HEK293 (cell line): ENCODE measurements around the gene TMEM184C.

ENCODE experiments used
- CTCF ChIA-PET: fragments of 350-600 bp; formaldehyde crosslinking; extraction: SDS; loops from one replicate; lab custom pipeline; 2021; ENCODE audit warnings: antibody characterized with exemption; lab: Yijun Ruan, JAX
- POLR2A ChIA-PET: fragments of 300-600 bp; formaldehyde crosslinking; extraction: SDS; loops from one replicate; lab custom pipeline; 2020; ENCODE audit warnings: antibody characterized with exemption, inconsistent platforms; lab: Yijun Ruan, JAX
- H3K27ac ChIP-seq: fragments of 200-500 bp; sonication (Bioruptor generic); 2 replicates; pipeline ENCODE4 v1.5.1; 2014; ENCODE audit warnings: low read depth, low read length, control low read depth, inconsistent platforms; ENCODE audit errors: extremely low read depth
- H3K36me3 ChIP-seq, 2 experiments: fragments of 200-500 bp in 1 of 2; sonication (Bioruptor generic) in 1 of 2; 1 replicate in 1 of 2; 2 replicates in 1 of 2; pipeline ENCODE4 v1.5.1; 2014 to 2017; ENCODE audit warnings: inconsistent platforms in 2 of 2, low read length in 2 of 2; ENCODE audit not compliant: control insufficient read depth in 2 of 2, insufficient read depth in 1 of 2
- H3K4me1 ChIP-seq: fragments of 200-500 bp; sonication (Bioruptor generic); 2 replicates; pipeline ENCODE4 v1.5.1; 2014; ENCODE audit warnings: mild to moderate bottlenecking, low read length, inconsistent platforms; ENCODE audit not compliant: control insufficient read depth, insufficient read depth
- H3K4me3 ChIP-seq: 2 replicates; pipeline ENCODE4 v1.5.1; 2011; ENCODE audit warnings: low read depth, mild to moderate bottlenecking, control low read depth, low read length, moderate library complexity
- H3K9me3 ChIP-seq: fragments of 200-500 bp; sonication (Bioruptor generic); 2 replicates; pipeline ENCODE4 v1.5.1; 2014; ENCODE audit warnings: low read depth, low read length, inconsistent platforms; ENCODE audit not compliant: control insufficient read depth, insufficient read depth
- BCL11B ChIP-seq: fragments of 450-650 bp; formaldehyde crosslinking; IDR thresholded peaks from 2 replicates; pipeline ENCODE4 v1.5.1; 2016; ENCODE audit warnings: low read depth, missing biosample characterization, missing genetic modification characterization
- PRDM1 ChIP-seq: fragments of 450-650 bp; formaldehyde crosslinking; IDR thresholded peaks from 2 replicates; pipeline ENCODE4; 2016; ENCODE audit warnings: missing biosample characterization, missing genetic modification characterization
- YY2 ChIP-seq: fragments of 450-650 bp; formaldehyde crosslinking; IDR thresholded peaks from 2 replicates; pipeline ENCODE4 v1.5.1; 2016; ENCODE audit warnings: missing biosample characterization, missing genetic modification characterization
- ZBTB21 ChIP-seq: fragments of 450-650 bp; formaldehyde crosslinking; IDR thresholded peaks from 2 replicates; pipeline ENCODE4 v1.5.1; 2017; ENCODE audit warnings: missing biosample characterization, missing genetic modification characterization
- ZNF132 ChIP-seq: fragments of 450-650 bp; formaldehyde crosslinking; IDR thresholded peaks from 2 replicates; pipeline ENCODE4 v1.5.1; 2017; ENCODE audit warnings: missing biosample characterization, missing genetic modification characterization, borderline replicate concordance
- ZNF211 ChIP-seq: fragments of 450-650 bp; formaldehyde crosslinking; IDR thresholded peaks from 2 replicates; pipeline ENCODE4 v1.5.1; 2016; ENCODE audit warnings: low read depth, missing biosample characterization, missing genetic modification characterization
- ZNF571 ChIP-seq: fragments of 450-650 bp; formaldehyde crosslinking; IDR thresholded peaks from 2 replicates; pipeline ENCODE4 v1.5.0; 2017; ENCODE audit warnings: missing biosample characterization, missing genetic modification characterization
- ZNF626 ChIP-seq: fragments of 450-650 bp; sonication (Bioruptor Pico); formaldehyde crosslinking; IDR thresholded peaks from 2 replicates; pipeline ENCODE4 v1.5.1; 2018; ENCODE audit warnings: missing biosample characterization, missing genetic modification characterization, inconsistent platforms
- ZNF639 ChIP-seq: fragments of 450-650 bp; formaldehyde crosslinking; IDR thresholded peaks from 2 replicates; pipeline ENCODE4 v1.5.1; 2016; ENCODE audit warnings: missing biosample characterization, missing genetic modification characterization
- ZNF704 ChIP-seq: fragments of 450-650 bp; formaldehyde crosslinking; IDR thresholded peaks from 2 replicates; pipeline ENCODE4 v1.5.1; 2016; ENCODE audit warnings: missing biosample characterization, missing genetic modification characterization
- ZNF707 ChIP-seq: fragments of 450-650 bp; formaldehyde crosslinking; IDR thresholded peaks from 2 replicates; pipeline ENCODE4 v1.5.1; 2016; ENCODE audit warnings: missing biosample characterization, missing genetic modification characterization
- ZNF76 ChIP-seq: fragments of 450-650 bp; formaldehyde crosslinking; IDR thresholded peaks from 2 replicates; pipeline ENCODE4; 2016; ENCODE audit warnings: low read depth, missing biosample characterization, missing genetic modification characterization, borderline replicate concordance
- ZNF830 ChIP-seq: fragments of 450-650 bp; IDR thresholded peaks from 2 replicates; pipeline ENCODE4 v1.5.0; 2018; ENCODE audit warnings: missing biosample characterization, missing genetic modification characterization, low read depth, mild to moderate bottlenecking, moderate library complexity
- ZNF837 ChIP-seq: fragments of 450-650 bp; formaldehyde crosslinking; IDR thresholded peaks from 2 replicates; pipeline ENCODE4 v1.5.1; 2016; ENCODE audit warnings: missing biosample characterization, missing genetic modification characterization
- TF ChIP-seq, protein P1 (sequence below): fragments of 450-650 bp; formaldehyde crosslinking; IDR thresholded peaks from 2 replicates; pipeline ENCODE4 v1.5.1; 2016; ENCODE audit warnings: missing biosample characterization, missing genetic modification characterization, borderline replicate concordance
- TF ChIP-seq, protein P2 (sequence below): fragments of 450-650 bp; formaldehyde crosslinking; IDR thresholded peaks from 2 replicates; pipeline ENCODE4 v1.5.1; 2016; ENCODE audit warnings: missing biosample characterization, missing genetic modification characterization
- TF ChIP-seq, protein P3 (sequence below): fragments of 450-650 bp; formaldehyde crosslinking; IDR thresholded peaks from 2 replicates; pipeline ENCODE4 v1.5.1; 2016; ENCODE audit warnings: missing biosample characterization, missing genetic modification characterization
- TF ChIP-seq, protein P4 (sequence below): fragments of 450-650 bp; formaldehyde crosslinking; IDR thresholded peaks from 2 replicates; pipeline ENCODE4 v1.5.1; 2017; ENCODE audit warnings: missing biosample characterization, missing genetic modification characterization

The TMEM184C gene

DNA sequence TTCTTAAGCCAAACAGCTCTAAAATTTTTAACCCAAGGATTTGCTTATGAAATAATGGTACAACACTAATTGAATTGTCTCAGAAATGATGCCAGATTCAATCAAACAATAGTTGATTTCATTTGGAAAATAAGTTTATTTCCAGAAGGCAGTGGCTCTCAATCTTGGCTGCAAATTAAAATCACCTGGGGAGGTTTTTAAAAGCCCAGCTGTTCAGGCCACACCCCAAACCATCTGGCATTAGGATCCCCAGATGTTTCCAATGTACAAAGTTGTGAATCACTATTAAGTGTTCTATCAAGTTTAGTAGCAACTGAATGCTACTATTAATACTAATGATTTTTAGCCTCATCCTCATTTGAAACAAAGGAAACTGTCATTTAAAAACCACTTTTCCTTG is 22.2 kb downstream of the TMEM184C start:
- TF ChIP-seq, protein P1, sequence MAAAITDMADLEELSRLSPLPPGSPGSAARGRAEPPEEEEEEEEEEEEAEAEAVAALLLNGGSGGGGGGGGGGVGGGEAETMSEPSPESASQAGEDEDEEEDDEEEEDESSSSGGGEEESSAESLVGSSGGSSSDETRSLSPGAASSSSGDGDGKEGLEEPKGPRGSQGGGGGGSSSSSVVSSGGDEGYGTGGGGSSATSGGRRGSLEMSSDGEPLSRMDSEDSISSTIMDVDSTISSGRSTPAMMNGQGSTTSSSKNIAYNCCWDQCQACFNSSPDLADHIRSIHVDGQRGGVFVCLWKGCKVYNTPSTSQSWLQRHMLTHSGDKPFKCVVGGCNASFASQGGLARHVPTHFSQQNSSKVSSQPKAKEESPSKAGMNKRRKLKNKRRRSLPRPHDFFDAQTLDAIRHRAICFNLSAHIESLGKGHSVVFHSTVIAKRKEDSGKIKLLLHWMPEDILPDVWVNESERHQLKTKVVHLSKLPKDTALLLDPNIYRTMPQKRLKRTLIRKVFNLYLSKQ (tag by site-specific recombination) = no peak
- TF ChIP-seq ZNF837 (tag by site-specific recombination) (no peak), ZNF704 (tag by site-specific recombination) (no peak), BCL11B (tag by site-specific recombination) (no peak), ZNF707 (no peak), ZNF626 (no peak), PRDM1 (tag by site-specific recombination) (no peak), ZBTB21 (no peak), ZNF76 (tag by site-specific recombination) (no peak), ZNF571 (tag by site-specific recombination) (no peak), ZNF639 (no peak), YY2 (tag by site-specific recombination) (no peak), ZNF132 (tag by site-specific recombination) (no peak), ZNF211 (tag by site-specific recombination) (no peak), ZNF830 (tag by site-specific recombination) (no peak)
- TF ChIP-seq, protein P2, sequence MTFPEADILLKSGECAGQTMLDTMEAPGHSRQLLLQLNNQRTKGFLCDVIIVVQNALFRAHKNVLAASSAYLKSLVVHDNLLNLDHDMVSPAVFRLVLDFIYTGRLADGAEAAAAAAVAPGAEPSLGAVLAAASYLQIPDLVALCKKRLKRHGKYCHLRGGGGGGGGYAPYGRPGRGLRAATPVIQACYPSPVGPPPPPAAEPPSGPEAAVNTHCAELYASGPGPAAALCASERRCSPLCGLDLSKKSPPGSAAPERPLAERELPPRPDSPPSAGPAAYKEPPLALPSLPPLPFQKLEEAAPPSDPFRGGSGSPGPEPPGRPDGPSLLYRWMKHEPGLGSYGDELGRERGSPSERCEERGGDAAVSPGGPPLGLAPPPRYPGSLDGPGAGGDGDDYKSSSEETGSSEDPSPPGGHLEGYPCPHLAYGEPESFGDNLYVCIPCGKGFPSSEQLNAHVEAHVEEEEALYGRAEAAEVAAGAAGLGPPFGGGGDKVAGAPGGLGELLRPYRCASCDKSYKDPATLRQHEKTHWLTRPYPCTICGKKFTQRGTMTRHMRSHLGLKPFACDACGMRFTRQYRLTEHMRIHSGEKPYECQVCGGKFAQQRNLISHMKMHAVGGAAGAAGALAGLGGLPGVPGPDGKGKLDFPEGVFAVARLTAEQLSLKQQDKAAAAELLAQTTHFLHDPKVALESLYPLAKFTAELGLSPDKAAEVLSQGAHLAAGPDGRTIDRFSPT (tag by site-specific recombination) = no peak
- TF ChIP-seq, protein P3, sequence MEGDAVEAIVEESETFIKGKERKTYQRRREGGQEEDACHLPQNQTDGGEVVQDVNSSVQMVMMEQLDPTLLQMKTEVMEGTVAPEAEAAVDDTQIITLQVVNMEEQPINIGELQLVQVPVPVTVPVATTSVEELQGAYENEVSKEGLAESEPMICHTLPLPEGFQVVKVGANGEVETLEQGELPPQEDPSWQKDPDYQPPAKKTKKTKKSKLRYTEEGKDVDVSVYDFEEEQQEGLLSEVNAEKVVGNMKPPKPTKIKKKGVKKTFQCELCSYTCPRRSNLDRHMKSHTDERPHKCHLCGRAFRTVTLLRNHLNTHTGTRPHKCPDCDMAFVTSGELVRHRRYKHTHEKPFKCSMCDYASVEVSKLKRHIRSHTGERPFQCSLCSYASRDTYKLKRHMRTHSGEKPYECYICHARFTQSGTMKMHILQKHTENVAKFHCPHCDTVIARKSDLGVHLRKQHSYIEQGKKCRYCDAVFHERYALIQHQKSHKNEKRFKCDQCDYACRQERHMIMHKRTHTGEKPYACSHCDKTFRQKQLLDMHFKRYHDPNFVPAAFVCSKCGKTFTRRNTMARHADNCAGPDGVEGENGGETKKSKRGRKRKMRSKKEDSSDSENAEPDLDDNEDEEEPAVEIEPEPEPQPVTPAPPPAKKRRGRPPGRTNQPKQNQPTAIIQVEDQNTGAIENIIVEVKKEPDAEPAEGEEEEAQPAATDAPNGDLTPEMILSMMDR (tag by site-specific recombination) = no peak
- TF ChIP-seq, protein P4, sequence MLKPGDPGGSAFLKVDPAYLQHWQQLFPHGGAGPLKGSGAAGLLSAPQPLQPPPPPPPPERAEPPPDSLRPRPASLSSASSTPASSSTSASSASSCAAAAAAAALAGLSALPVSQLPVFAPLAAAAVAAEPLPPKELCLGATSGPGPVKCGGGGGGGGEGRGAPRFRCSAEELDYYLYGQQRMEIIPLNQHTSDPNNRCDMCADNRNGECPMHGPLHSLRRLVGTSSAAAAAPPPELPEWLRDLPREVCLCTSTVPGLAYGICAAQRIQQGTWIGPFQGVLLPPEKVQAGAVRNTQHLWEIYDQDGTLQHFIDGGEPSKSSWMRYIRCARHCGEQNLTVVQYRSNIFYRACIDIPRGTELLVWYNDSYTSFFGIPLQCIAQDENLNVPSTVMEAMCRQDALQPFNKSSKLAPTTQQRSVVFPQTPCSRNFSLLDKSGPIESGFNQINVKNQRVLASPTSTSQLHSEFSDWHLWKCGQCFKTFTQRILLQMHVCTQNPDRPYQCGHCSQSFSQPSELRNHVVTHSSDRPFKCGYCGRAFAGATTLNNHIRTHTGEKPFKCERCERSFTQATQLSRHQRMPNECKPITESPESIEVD (tag by site-specific recombination) = no peak
- peaks cover 14 to 65% of the 10 kb centered on the region in 2 experiments for H3K36me3 ChIP-seq
- no peak overlapping the region for H3K27ac ChIP-seq
- POLR2A ChIA-PET = no interaction called here
- no peaks in the 10 kb centered on the region for H3K9me3 ChIP-seq
- no peak overlapping the region for H3K4me3 ChIP-seq
- CTCF ChIA-PET = interaction anchor here (2.0 kb wide), 1 partner anchor 227 kb away, joined by 5 read pairs; no protein-coding TSS in a partner anchor
- H3K4me1 ChIP-seq = no peaks in the 10 kb centered on the region
